K562 (cell line): ENCODE results near the gene PINK1. TPM values are rescaled to one million over a fixed set of nuclear protein-coding genes. Genes with fewer than 3 reads are reported as not detected.

Experiments used
- ATAC-seq: fragments of 200-7000 bp; cut with Tn5 transposase; 3 replicates; pipeline ENCODE4 v1.9.1; 2020; ENCODE audit warnings: moderate library complexity
- BruUV-seq: library from RNA; stranded (reverse); fragments of 400-500 nt; replicated peaks from 2 replicates; lab custom pipeline; 2021; lab: Mats Ljungman, UMichigan
- CTCF ChIA-PET: fragments of 300-600 bp; formaldehyde crosslinking; extraction: SDS; loops from one replicate; lab custom pipeline; 2021; ENCODE audit warnings: low intra/inter-chr PET ratio; lab: Yijun Ruan, JAX
- POLR2A ChIA-PET: fragments of 300-600, 350-650 bp; sonication (Branson Sonifier 250); formaldehyde crosslinking; extraction: SDS; loops from one replicate; lab custom pipeline; 2021; ENCODE audit warnings: antibody characterized with exemption, inconsistent platforms; lab: Yijun Ruan, JAX
- DNase-seq, 4 experiments: peaks; one replicate each; pipeline versions ENCODE4 v3.0.0 to v3.0.0-alpha.2; 2011 to 2018; ENCODE audit warnings: low spot score in 3 of 4, mixed read lengths in 3 of 4; ENCODE audit errors: extremely low read depth in 1 of 4
- FAIRE-seq: peaks from 2 replicates; lab custom pipeline; 2011; peaks lifted over from hg19 to GRCh38; lab: Jason Lieb, UNC
- H2AFZ ChIP-seq: 2 replicates; pipeline ENCODE4 v1.6.0; 2011; ENCODE audit warnings: low read depth, low read length, control low read depth, inconsistent platforms
- H3K27ac ChIP-seq: fragments of 200-600 bp; 3 replicates; pipeline ENCODE4 v1.8.0; 2011; ENCODE audit warnings: low read depth, mild to moderate bottlenecking, control low read depth, inconsistent platforms, low read length, moderate library complexity, mixed read lengths; ENCODE audit errors: extremely low read depth
- H3K27me3 ChIP-seq, 2 experiments: fragments of 300-600 bp in 1 of 2; 2 replicates in 1 of 2; 3 replicates in 1 of 2; pipeline versions ENCODE4 v1.6.0 to v1.8.0; 2011; ENCODE audit warnings: inconsistent platforms in 2 of 2, low read length in 2 of 2, mild to moderate bottlenecking in 1 of 2, mixed read lengths in 1 of 2, moderate library complexity in 1 of 2; ENCODE audit not compliant: control insufficient read depth in 2 of 2, insufficient read depth in 2 of 2
- H3K36me3 ChIP-seq: fragments of 300-600 bp; 3 replicates; pipeline ENCODE4 v1.8.0; 2011; ENCODE audit warnings: mild to moderate bottlenecking, low read length, inconsistent platforms; ENCODE audit not compliant: control insufficient read depth, insufficient read depth
- H3K4me1 ChIP-seq, 2 experiments: fragments of 200-600 bp in 1 of 2; replicated peaks in 1 of 2; 2 replicates in 1 of 2; 3 replicates in 1 of 2; pipeline versions ENCODE4 v1.5.1 to v1.8.0; 2011; ENCODE audit warnings: inconsistent platforms in 2 of 2, low read length in 2 of 2, mild to moderate bottlenecking in 1 of 2, mixed read lengths in 1 of 2, moderate library complexity in 1 of 2; ENCODE audit not compliant: control insufficient read depth in 2 of 2, insufficient read depth in 2 of 2
- H3K4me2 ChIP-seq: 2 replicates; pipeline ENCODE4 v1.6.1; 2011; ENCODE audit warnings: low read length, control low read depth, inconsistent platforms, mixed read lengths; ENCODE audit not compliant: insufficient read depth
- H3K4me3 ChIP-seq: fragments of 200-600 bp; sonication (generic), shearing (Covaris generic); 2 replicates; pipeline ENCODE4 v1.5.1; 2016; ENCODE audit warnings: control low read depth, inconsistent platforms
- H3K79me2 ChIP-seq: fragments of 200-600 bp; 3 replicates; pipeline ENCODE4 v1.8.0; 2011; ENCODE audit warnings: low read length, inconsistent platforms; ENCODE audit not compliant: control insufficient read depth, insufficient read depth
- H3K9ac ChIP-seq, 2 experiments: 2 replicates each; pipeline versions ENCODE4 v1.6.0 to v1.6.1; 2011; ENCODE audit warnings: low read depth in 2 of 2, low read length in 2 of 2, control low read depth in 1 of 2, inconsistent platforms in 1 of 2, mild to moderate bottlenecking in 1 of 2, mixed read lengths in 1 of 2; ENCODE audit not compliant: insufficient read depth in 1 of 2
- H3K9me1 ChIP-seq: one replicate; pipeline ENCODE4 v1.6.0; 2011; ENCODE audit warnings: inconsistent platforms, mild to moderate bottlenecking, low read length, moderate library complexity; ENCODE audit not compliant: control insufficient read depth, insufficient read depth
- H3K9me3 ChIP-seq: replicated peaks from 2 replicates; pipeline ENCODE4 v1.5.1; 2011; ENCODE audit warnings: low read depth, low read length, inconsistent platforms; ENCODE audit not compliant: control insufficient read depth, insufficient read depth
- H4K20me1 ChIP-seq: replicated peaks from 2 replicates; pipeline ENCODE4 v1.6.1; 2011; ENCODE audit warnings: low read length, inconsistent platforms, mixed read lengths; ENCODE audit not compliant: control insufficient read depth, insufficient read depth
- EZH2 ChIP-seq: IDR thresholded peaks from 2 replicates; pipeline ENCODE4 v1.6.1; 2012; ENCODE audit warnings: low read depth, mild to moderate bottlenecking, inconsistent platforms, low read length, borderline replicate concordance
- TEAD1 ChIP-seq, 2 experiments: fragments of 450-650 bp in 1 of 2; sonication (generic) in 1 of 2; formaldehyde crosslinking; IDR thresholded peaks; 2 replicates each; pipeline versions ENCODE4 v1.4.0 to v1.8.0; 2020 to 2022; ENCODE audit warnings: mild to moderate bottlenecking in 2 of 2, missing genetic modification reagents in 1 of 2
- ZNF431 ChIP-seq: sonication (generic); formaldehyde crosslinking; IDR thresholded peaks from 2 replicates; pipeline ENCODE4 v1.8.0; 2022; ENCODE audit warnings: mild to moderate bottlenecking, missing genetic modification reagents
- ZNF644 ChIP-seq: fragments of 200-800 bp; sonication (Bioruptor generic); IDR thresholded peaks from 2 replicates; pipeline ENCODE4 v1.6.1; 2016; ENCODE audit warnings: low read depth, missing genetic modification characterization, missing compliant biosample characterization
- WGBS: fragments of 100-300 bp; shearing (Covaris generic); methylation state at CpG from one replicate; pipeline ENCODE4 v1.1.6; 2016; ENCODE audit warnings: low coverage, mixed read lengths; ENCODE audit not compliant: insufficient coverage; ENCODE audit errors: missing lambda C conversion rate; 5-methylcytosine and 5-hydroxymethylcytosine counted together
- in situ Hi-C: fragments of 300-500 bp; cut with MboI; formaldehyde crosslinking; loops from 4 replicates; pipeline ENCODE4 v1.15.0; 2018; ENCODE audit warnings: inconsistent platforms, mixed read lengths
- intact Hi-C: fragments of 100-400 bp; cut with micrococcal nuclease; formaldehyde crosslinking; loops from 2 replicates; pipeline ENCODE4 v1.14.2; 2022
- polyA plus RNA-seq, 8 experiments: library from polyadenylated mRNA; depleted of rRNA in 4 of 8; stranded (reverse) in 5 of 8; unstranded in 3 of 8; fragments of >200 nt; fragmentation: Nextera tagmentation in 2 of 8; fragmentation: Illumina TruSeq in 1 of 8; extraction: Ambion mirVana in 2 of 8; extraction: Trizol in 1 of 8; gene quantifications; 2 replicates each; pipeline versions ENCODE4 v1.2.1 to v1.2.3, GENCODE V29; 2011 to 2014; ENCODE audit warnings: inconsistent platforms in 1 of 8, missing spikeins in 1 of 8
- total RNA-seq, 7 experiments: library from RNA; depleted of rRNA in 6 of 7; stranded (reverse); fragments of >200 nt in 6 of 7; fragmentation: Illumina TruSeq in 2 of 7; extraction: Trizol in 2 of 7; gene quantifications; 2 replicates each; pipeline versions ENCODE4 v1.2.1 to v1.2.3, GENCODE V29; 2011 to 2021; ENCODE audit warnings: low replicate concordance in 1 of 7
- TF ChIP-seq, protein P1 (sequence below): sonication (generic); formaldehyde crosslinking; IDR thresholded peaks from 2 replicates; pipeline ENCODE4 v1.8.0; 2022; ENCODE audit warnings: mild to moderate bottlenecking, missing genetic modification reagents
- TF ChIP-seq, protein P2 (sequence below), 2 experiments: IDR thresholded peaks; 2 replicates each; pipeline ENCODE4 v1.6.1; 2012; ENCODE audit warnings: improper control_type of control experiment in 2 of 2, low read depth in 2 of 2, low read length in 2 of 2, borderline replicate concordance in 1 of 2

PINK1 gene
- total and polyA plus RNA-seq, 9 of the 15 experiments (the other 6 are each of a cell fraction or from before 2014, with no cell fraction given), result 1.5 to 11.3 (median 6.8) TPM

- peaks cover 46% of the 10 kb centered on the region for H3K79me2 ChIP-seq
- CTCF ChIA-PET, result no interaction called here
- H3K4me1 ChIP-seq, result peaks cover 15 to 29% of the 10 kb centered on the region in 2 experiments; a peak in 3 of 5 replicates
- intact Hi-C loops (no loop called here), in situ Hi-C loops (no loop called here)
- peak overlapping the region; percentile 96 for H3K4me2 ChIP-seq
- DNase-seq (peak in 2 of 4 experiments; percentile 32 to 40), ATAC-seq (peak; percentile 2), FAIRE-seq (peak; percentile 65)
- H2AFZ ChIP-seq, result peak overlapping the region; percentile 89
- TF ChIP-seq, protein P1, sequence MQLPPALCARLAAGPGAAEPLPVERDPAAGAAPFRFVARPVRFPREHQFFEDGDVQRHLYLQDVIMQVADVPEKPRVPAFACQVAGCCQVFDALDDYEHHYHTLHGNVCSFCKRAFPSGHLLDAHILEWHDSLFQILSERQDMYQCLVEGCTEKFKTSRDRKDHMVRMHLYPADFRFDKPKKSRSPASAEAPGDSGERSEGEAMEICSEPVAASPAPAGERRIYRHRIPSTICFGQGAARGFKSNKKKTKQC, result 0 out of 2 replicates have a peak, but pooled peaks have one; percentile 2
- TF ChIP-seq ZNF431 (CRISPR knock-in tag) (peak; percentile 6; the same call in 1 of the 2 replicates), EZH2 (no peak), TEAD1 (CRISPR knock-in tag; IDR thresholded peaks at IDR 0.05) (0 out of 4 replicates have a peak, but pooled peaks of 1 of the 2 experiments have one; percentile 19), ZNF644 (0 out of 2 replicates have a peak, but pooled peaks have one; percentile 29)
- TF ChIP-seq, protein P2, sequence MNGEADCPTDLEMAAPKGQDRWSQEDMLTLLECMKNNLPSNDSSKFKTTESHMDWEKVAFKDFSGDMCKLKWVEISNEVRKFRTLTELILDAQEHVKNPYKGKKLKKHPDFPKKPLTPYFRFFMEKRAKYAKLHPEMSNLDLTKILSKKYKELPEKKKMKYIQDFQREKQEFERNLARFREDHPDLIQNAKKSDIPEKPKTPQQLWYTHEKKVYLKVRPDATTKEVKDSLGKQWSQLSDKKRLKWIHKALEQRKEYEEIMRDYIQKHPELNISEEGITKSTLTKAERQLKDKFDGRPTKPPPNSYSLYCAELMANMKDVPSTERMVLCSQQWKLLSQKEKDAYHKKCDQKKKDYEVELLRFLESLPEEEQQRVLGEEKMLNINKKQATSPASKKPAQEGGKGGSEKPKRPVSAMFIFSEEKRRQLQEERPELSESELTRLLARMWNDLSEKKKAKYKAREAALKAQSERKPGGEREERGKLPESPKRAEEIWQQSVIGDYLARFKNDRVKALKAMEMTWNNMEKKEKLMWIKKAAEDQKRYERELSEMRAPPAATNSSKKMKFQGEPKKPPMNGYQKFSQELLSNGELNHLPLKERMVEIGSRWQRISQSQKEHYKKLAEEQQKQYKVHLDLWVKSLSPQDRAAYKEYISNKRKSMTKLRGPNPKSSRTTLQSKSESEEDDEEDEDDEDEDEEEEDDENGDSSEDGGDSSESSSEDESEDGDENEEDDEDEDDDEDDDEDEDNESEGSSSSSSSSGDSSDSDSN (IDR thresholded peaks at IDR 0.05; ENCODE audit: borderline replicate concordance in 1 of 2, low read depth in 2 of 2, low read length in 2 of 2), result 0 out of 4 replicates have a peak, but pooled peaks of 1 of the 2 experiments have one; percentile 10
- H3K4me3 ChIP-seq, result peak overlapping the region; percentile 84
- WGBS, result 36% methylated on average over 7 of the region's 7 CpGs
- peak overlapping the region; percentile 84 to 93 for H3K9ac ChIP-seq
- peaks cover 31% of the 10 kb centered on the region for H3K36me3 ChIP-seq
- no peaks in the 10 kb centered on the region; the same call in 1 of the 2 replicates for H4K20me1 ChIP-seq
- POLR2A ChIA-PET, result interaction anchor here (0.6 to 2.5 kb wide), 8 partner anchors 10 to 170 kb away, joined by 3 to 29 read pairs (median 4); no protein-coding TSS in a partner anchor
- no peaks in the 10 kb centered on the region for H3K9me3 ChIP-seq
- H3K27me3 ChIP-seq, result no peaks in the 10 kb centered on the region
- no peaks in the 10 kb centered on the region for H3K9me1 ChIP-seq
- no TSS peak for BruUV-seq
- H3K27ac ChIP-seq, result peak overlapping the region; percentile 80
Observed at GRCh38 chr1:20662110-20662475, 28.8 kb downstream of the PINK1 start.
